ENCODE measurements around the gene COQ5. TPM values are rescaled to one million over a fixed set of nuclear protein-coding genes. Genes with fewer than 3 reads are reported as not detected.

COQ5 gene
- total and polyA plus RNA-seq, 2 donors from 2014 or later = 26.5 to 60.8 TPM

GRCh38 chr12:120480211-120480610 is 48.7 kb downstream of the COQ5 start:
- H3K27ac ChIP-seq (ENCODE audit: low read depth in 2 of 2, low read length in 2 of 2) = no peak overlapping the region
- no peak for FAIRE-seq
- no peak for TF ChIP-seq CTCF (IDR thresholded peaks at IDR 0.05; ENCODE audit: borderline replicate concordance, extremely low read depth, insufficient read depth)
- no peak overlapping the region for H3K4me3 ChIP-seq (ENCODE audit: low read length in 3 of 3)
- H3K9me3 ChIP-seq (ENCODE audit: control insufficient read depth in 2 of 3, insufficient read depth in 1 of 3, low read length in 3 of 3) = no peaks in the 10 kb centered on the region
- no peaks in the 10 kb centered on the region for H3K36me3 ChIP-seq (ENCODE audit: control insufficient read depth in 2 of 3, insufficient read depth in 3 of 3, low read length in 3 of 3)
- H3K27me3 ChIP-seq (ENCODE audit: control insufficient read depth, insufficient read depth, low read length) = no peaks in the 10 kb centered on the region
- no peaks in the 10 kb centered on the region for H3K4me1 ChIP-seq (ENCODE audit: control insufficient read depth in 2 of 3, insufficient read depth in 2 of 3, low read depth in 1 of 3, low read length in 3 of 3)
- no peak overlapping the region for H3K9ac ChIP-seq (ENCODE audit: low read length in 3 of 3)
- intact Hi-C loops (cut with DNase I) = no loop called here
- DNase-seq = no peak

- Histone ChIP-seq H3K36me3 (ENCODE audit: control insufficient read depth in 2 of 3, insufficient read depth in 3 of 3, low read length in 3 of 3) (no peaks in the 10 kb centered on the region), H3K9ac (ENCODE audit: low read length in 3 of 3) (no peak overlapping the region), H3K27me3 (ENCODE audit: control insufficient read depth, insufficient read depth, low read length) (no peaks in the 10 kb centered on the region), H3K9me3 (ENCODE audit: control insufficient read depth in 2 of 3, insufficient read depth in 1 of 3, low read length in 3 of 3) (no peaks in the 10 kb centered on the region), H3K27ac (ENCODE audit: low read depth in 2 of 2, low read length in 2 of 2) (no peak overlapping the region), H3K4me1 (ENCODE audit: control insufficient read depth in 2 of 3, insufficient read depth in 2 of 3, low read depth in 1 of 3, low read length in 3 of 3) (no peaks in the 10 kb centered on the region), H3K4me3 (ENCODE audit: low read length in 3 of 3) (no peak overlapping the region)
- DNase-seq = no peak
- intact Hi-C loops (cut with DNase I) = no loop called here
- no peak for TF ChIP-seq CTCF (IDR thresholded peaks at IDR 0.05; ENCODE audit: borderline replicate concordance, extremely low read depth, insufficient read depth)
- no peak for FAIRE-seq
These were observed 49.5 kb downstream of the COQ5 start for GRCh38 chr12:120479458-120479857.

GRCh38 chr12:120475643-120476042 is 53.3 kb downstream of the COQ5 start:
- no peak for TF ChIP-seq CTCF (IDR thresholded peaks at IDR 0.05; ENCODE audit: borderline replicate concordance, extremely low read depth, insufficient read depth)
- H3K9me3 ChIP-seq (ENCODE audit: control insufficient read depth in 2 of 3, insufficient read depth in 1 of 3, low read length in 3 of 3) = no peaks in the 10 kb centered on the region
- no peak for DNase-seq
- no peak overlapping the region for H3K27ac ChIP-seq (ENCODE audit: low read depth in 2 of 2, low read length in 2 of 2)
- no peak for FAIRE-seq
- intact Hi-C loops (cut with DNase I) = no loop called here
- H3K4me3 ChIP-seq (ENCODE audit: low read length in 3 of 3) = no peak overlapping the region
- H3K36me3 ChIP-seq (ENCODE audit: control insufficient read depth in 2 of 3, insufficient read depth in 3 of 3, low read length in 3 of 3) = no peaks in the 10 kb centered on the region
- H3K9ac ChIP-seq (ENCODE audit: low read length in 3 of 3) = no peak overlapping the region
- no peaks in the 10 kb centered on the region for H3K4me1 ChIP-seq (ENCODE audit: control insufficient read depth in 2 of 3, insufficient read depth in 2 of 3, low read depth in 1 of 3, low read length in 3 of 3)
- no peaks in the 10 kb centered on the region for H3K27me3 ChIP-seq (ENCODE audit: control insufficient read depth, insufficient read depth, low read length)

GRCh38 chr12:120474616-120474960 is 54.4 kb downstream of the COQ5 start:
- peak in 3 of 5 donors; percentile 53 to 84 (median 75) for DNase-seq
- Histone ChIP-seq H3K9ac (ENCODE audit: low read length in 3 of 3) (no peak overlapping the region), H3K27ac (ENCODE audit: low read depth in 2 of 2, low read length in 2 of 2) (no peak overlapping the region), H3K36me3 (ENCODE audit: control insufficient read depth in 2 of 3, insufficient read depth in 3 of 3, low read length in 3 of 3) (no peaks in the 10 kb centered on the region), H3K27me3 (ENCODE audit: control insufficient read depth, insufficient read depth, low read length) (no peaks in the 10 kb centered on the region), H3K9me3 (ENCODE audit: control insufficient read depth in 2 of 3, insufficient read depth in 1 of 3, low read length in 3 of 3) (no peaks in the 10 kb centered on the region), H3K4me3 (ENCODE audit: low read length in 3 of 3) (no peak overlapping the region), H3K4me1 (ENCODE audit: control insufficient read depth in 2 of 3, insufficient read depth in 2 of 3, low read depth in 1 of 3, low read length in 3 of 3) (no peaks in the 10 kb centered on the region)
- FAIRE-seq = no peak
- intact Hi-C loops (cut with DNase I) = no loop called here
- TF ChIP-seq CTCF (IDR thresholded peaks at IDR 0.05; ENCODE audit: borderline replicate concordance, extremely low read depth, insufficient read depth) = no peak

All from kidney (tissue), 14 donors.